ENCODE data around the gene ASXL1.
A peak's percentile ranks its signal among the peaks of the same experiment; 100 is the strongest.
"Not testable (repeated sequence)": the region's sequence is repeated elsewhere in the genome, so short reads cannot be mapped to it uniquely, and the experiment has no call there.

ASXL1 gene

DNA sequence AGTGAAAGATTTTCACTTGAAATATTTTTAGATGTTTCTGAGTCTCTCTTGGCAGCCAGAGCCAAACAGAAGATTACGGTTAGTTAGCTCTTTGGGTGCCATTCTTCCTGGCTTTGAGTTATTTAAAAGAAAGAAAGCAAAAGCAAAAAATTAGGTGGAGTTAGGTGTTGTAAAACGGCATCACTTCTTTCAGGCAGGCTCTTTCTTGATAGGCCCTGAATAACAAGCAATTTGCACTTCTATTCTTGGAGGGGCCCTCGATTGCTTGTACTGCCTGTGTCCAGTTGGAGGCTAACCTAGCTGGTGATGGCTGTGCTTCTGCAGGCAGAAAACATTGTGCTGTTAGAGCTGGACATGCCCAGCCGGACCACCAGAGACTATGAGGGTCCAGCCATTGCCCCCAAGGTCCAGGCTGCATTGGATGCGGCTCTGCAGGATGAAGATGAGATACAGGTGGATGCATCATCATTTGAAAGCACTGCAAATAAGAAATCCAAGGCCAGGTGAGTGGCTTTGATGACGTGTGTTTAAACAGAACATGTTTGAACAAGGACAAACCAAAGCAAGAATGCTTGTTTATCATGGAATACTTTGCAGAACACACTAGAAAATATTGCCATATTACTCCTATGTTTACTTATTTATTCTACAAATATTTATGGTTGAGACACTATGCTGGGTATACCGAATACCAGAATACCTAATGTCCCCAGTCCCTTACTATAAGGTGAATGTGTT is 28.1 kb upstream of the ASXL1 start:
- Mint-ChIP-seq H3K36me3 (peaks cover 17% of the 10 kb centered on the region), H3K9me3 (ENCODE audit: low read depth) (no peaks in the 10 kb centered on the region), H3K4me3 (no peak overlapping the region), H3K27me3 (no peaks in the 10 kb centered on the region), H3K4me1 (ENCODE audit: low read depth) (peaks cover 30% of the 10 kb centered on the region), H3K27ac (peak overlapping the region; percentile 46)

DNA sequence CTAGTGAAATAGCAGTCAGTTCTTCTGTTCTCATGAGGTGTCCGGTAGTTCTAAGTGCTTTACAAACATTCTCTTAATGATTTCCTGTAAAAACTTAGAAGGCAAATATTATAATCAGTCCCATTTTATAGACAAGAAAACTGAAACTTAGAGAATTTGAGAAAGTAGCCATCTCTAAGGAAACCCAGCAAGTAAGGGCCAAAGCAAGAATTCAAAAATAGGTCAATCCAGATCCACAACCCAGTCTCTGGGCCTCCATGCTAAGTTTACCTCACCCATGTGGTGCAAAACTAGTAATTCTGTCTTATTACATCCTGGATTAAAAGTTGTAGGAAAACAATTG is 27.6 kb upstream of the ASXL1 start:
- H3K27ac Mint-ChIP-seq = no peak overlapping the region
- peaks cover 17% of the 10 kb centered on the region for H3K36me3 Mint-ChIP-seq
- H3K9me3 Mint-ChIP-seq (ENCODE audit: low read depth) = no peaks in the 10 kb centered on the region
- no peak overlapping the region for H3K4me3 Mint-ChIP-seq
- H3K27me3 Mint-ChIP-seq = no peaks in the 10 kb centered on the region
- H3K4me1 Mint-ChIP-seq (ENCODE audit: low read depth) = peaks cover 30% of the 10 kb centered on the region

DNA sequence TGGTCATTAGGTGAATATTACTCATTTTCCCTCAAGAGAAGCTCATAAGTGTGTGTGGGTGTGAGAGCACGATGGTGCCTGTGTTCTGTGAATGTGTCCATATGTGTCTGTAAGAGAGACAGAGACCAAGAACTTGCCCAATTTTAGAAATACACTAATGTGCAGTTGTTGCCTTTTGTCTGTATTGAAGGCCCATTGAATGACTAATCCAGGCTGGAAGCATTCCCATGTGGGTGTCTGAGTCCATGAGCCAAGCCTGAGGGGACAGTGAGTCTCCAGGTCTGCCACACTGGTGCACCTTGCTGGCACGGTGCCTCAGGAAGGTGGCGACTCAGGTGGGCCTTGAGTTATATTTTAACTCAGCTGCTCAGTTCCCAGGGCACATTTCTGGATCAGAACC is 25.5 kb upstream of the ASXL1 start:
- peaks cover 31% of the 10 kb centered on the region for H3K4me1 Mint-ChIP-seq (ENCODE audit: low read depth)
- peaks cover 7% of the 10 kb centered on the region for H3K36me3 Mint-ChIP-seq
- H3K9me3 Mint-ChIP-seq (ENCODE audit: low read depth) = no peaks in the 10 kb centered on the region
- no peaks in the 10 kb centered on the region for H3K27me3 Mint-ChIP-seq
- peak overlapping the region; percentile 41 for H3K4me3 Mint-ChIP-seq
- peak overlapping the region; percentile 83 for H3K27ac Mint-ChIP-seq

DNA sequence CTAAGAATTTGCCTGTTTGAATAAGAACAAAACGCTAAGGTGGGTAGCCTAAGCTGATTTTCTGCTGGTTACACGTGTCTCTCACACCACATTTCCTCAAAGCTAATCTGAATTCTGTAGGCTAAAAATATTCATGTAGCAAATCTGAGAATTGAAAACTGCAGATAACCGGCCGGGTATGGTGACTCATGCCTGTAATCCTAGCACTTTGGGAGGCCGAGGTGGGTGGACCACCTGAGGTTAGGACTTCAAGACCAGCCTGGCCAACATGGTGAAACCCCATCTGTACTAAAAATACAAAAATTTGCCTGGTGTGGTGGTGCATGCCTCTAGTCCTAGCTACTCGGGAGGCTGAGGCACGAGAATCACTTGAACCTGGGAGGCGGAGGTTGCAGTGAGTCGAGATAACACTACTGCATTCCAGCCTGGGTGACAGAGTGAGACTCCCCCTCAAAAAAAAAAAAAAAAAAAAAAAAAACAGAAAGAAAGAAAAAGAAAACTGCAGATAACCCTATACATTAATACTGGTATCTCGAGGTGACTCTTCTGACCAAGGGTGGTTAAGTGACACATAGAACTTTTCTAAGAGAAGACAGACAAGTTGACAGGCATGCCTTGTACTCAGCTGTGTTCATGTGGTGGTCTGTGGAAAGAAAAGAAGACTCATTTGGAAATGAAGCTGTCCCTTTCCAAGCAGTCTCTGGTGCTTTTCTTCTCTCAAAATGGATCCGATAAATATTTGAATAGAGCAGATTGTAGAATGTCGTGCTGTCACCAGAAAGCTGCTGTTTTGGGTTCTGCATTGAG is 24.7 kb upstream of the ASXL1 start:
- H3K4me3 Mint-ChIP-seq = peak overlapping the region; percentile 35
- peaks cover 31% of the 10 kb centered on the region for H3K4me1 Mint-ChIP-seq (ENCODE audit: low read depth)
- H3K9me3 Mint-ChIP-seq (ENCODE audit: low read depth) = no peaks in the 10 kb centered on the region
- H3K36me3 Mint-ChIP-seq = peaks cover 8% of the 10 kb centered on the region
- peak overlapping the region; percentile 88 for H3K27ac Mint-ChIP-seq
- no peaks in the 10 kb centered on the region for H3K27me3 Mint-ChIP-seq

DNA sequence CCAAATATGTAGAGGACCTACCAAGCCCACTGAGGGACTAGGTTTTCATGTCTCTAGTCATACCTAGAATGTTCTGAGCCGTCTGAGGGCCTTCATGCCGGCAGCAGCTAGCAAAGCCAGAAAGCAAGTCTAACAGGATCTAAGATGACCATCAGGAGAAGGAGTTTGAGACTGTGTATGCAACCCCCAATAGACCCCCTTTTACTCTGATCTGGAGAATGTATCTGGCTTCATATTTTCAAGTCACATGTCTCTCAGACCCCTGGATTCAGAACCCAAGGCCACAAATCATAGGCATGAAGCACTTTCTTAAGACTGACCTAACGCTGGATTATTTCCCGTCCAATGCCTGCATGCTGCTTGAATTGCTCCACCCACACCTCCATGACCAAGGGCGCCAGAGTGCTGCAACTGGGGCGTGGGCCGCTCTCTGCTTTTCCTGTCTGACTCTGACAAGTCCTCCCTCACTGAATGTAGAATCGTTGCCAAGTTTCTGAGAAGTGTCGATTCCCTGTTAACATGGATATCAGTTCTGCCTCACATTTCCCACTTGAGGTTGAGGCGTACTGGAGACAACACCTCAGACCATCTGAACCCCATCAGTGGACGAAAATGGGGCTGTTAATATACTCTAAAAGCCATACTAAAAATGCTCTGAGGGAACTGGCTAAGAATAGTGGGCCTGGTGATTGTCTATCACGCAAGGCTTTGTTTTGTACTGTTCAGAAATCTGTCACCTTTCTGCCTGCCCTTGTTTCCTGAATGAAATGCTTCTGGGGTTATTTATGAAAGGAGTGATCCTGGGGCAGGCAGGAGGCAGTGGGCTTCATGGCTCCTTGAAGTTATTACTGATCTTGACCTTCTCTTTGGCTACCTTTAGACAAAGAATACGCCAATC is 23.9 kb upstream of the ASXL1 start:
- no peaks in the 10 kb centered on the region for H3K27me3 Mint-ChIP-seq
- peak overlapping the region; percentile 88 for H3K27ac Mint-ChIP-seq
- peak overlapping the region; percentile 35 for H3K4me3 Mint-ChIP-seq
- no peaks in the 10 kb centered on the region for H3K9me3 Mint-ChIP-seq (ENCODE audit: low read depth)
- peaks cover 31% of the 10 kb centered on the region for H3K4me1 Mint-ChIP-seq (ENCODE audit: low read depth)
- peaks cover 9% of the 10 kb centered on the region for H3K36me3 Mint-ChIP-seq

DNA sequence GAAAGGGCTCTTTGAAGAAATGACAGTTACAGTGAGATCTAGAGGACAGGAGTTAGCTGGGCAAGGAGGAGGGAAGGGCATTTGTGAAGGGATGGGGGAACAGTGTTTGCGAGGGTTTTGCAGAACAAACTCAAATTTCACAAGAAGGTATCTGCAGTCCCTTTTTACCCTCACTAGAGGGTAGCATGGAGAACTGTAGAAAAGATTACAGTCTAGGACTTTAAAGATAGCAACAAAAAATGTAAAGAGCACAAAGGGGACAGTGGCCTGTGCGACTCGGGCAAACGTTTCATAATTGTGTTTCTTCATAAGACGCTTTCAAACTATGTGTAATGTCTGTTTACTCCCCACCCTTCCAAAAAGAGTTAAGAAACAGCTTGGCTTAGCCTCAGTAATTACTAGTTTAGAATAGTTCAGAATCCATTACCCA is 21.2 kb upstream of the ASXL1 start:
- H3K4me3 Mint-ChIP-seq = no peak overlapping the region
- H3K27ac Mint-ChIP-seq = no peak overlapping the region
- no peaks in the 10 kb centered on the region for H3K9me3 Mint-ChIP-seq (ENCODE audit: low read depth)
- no peaks in the 10 kb centered on the region for H3K27me3 Mint-ChIP-seq
- peaks cover 29% of the 10 kb centered on the region for H3K4me1 Mint-ChIP-seq (ENCODE audit: low read depth)
- H3K36me3 Mint-ChIP-seq = peaks cover 7% of the 10 kb centered on the region

DNA sequence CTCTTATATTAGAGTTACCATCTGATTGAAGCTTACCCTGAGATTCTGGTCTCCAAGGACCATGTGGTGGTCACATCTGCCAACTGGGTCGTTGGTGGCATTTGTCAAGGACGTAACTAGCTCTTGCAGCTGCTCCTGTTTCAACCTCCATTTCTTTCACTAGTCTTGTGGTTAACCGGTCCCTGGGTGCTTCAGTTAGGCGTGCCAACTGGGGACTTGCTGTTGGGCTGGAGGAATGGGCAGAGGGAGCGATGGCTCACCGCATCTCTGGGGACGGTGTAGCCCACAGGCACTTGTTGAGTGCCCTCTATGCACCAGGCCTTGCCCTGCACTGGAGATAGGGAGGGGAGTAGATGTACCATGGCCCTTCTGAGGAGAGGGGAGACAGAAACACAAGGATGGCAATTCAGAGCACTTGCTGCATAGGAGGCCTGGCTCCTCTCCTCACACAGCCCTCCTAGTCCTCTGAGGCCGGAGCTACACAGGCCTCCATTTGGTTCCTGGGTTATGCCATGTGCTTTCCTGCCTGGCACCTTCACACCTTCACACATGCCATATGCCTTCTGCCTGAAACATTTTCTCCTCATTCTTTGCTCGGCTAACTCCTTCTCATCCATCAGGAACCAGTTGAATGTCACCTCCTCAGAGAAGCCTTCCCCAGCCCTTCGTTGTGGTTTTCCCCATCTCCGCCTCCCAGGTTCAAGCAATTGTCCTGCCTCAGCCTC is 20.0 kb upstream of the ASXL1 start:
- H3K27ac Mint-ChIP-seq = no peak overlapping the region

DNA sequence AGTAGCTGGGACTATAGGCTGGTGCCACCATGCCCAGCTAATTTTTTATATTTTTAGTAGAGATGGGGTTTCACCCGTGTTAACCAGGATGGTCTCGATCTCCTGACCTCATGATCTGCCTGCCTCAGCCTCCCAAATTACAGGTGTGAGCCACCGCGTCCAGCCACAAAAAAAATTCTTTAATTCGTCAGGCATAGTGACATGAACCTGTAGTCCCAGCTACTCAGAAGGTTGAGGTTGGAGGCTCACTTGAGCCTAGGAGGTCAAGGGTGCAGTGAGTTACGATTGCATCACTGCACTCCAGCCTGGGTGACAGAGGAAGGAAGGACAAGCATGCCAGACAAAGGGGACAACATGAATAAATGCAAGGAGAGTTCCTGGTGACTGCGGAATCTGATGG is 19.5 kb upstream of the ASXL1 start:
- peaks cover 13% of the 10 kb centered on the region for H3K4me1 Mint-ChIP-seq (ENCODE audit: low read depth)
- H3K27ac Mint-ChIP-seq = no peak overlapping the region

More for the DNA sequence above, 20.0 kb upstream of the ASXL1 start:
- H3K27me3 Mint-ChIP-seq = no peaks in the 10 kb centered on the region
- H3K36me3 Mint-ChIP-seq = peaks cover 4% of the 10 kb centered on the region
- H3K9me3 Mint-ChIP-seq (ENCODE audit: low read depth) = no peaks in the 10 kb centered on the region
- peaks cover 19% of the 10 kb centered on the region for H3K4me1 Mint-ChIP-seq (ENCODE audit: low read depth)
- H3K4me3 Mint-ChIP-seq = no peak overlapping the region

DNA sequence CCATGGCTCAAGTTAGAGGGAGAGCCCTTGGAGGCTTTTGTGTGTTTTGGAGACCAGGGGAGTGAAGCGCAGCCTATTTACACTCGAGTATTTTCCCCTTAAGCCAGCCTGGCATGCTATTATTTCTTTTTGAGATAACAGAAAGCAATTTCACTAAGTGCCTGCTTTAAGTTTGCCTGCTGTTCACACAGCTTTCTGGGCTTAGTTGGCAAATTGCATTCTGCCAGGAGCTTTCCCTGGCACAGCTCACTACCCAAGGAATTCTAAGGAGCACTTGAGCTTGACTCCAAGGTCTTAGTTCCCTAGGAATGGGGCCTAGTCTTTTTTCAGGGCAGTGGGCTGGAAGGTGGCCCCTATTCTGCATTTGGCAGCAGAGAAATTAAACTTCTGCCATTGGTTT is 19.0 kb upstream of the ASXL1 start:
- no peak overlapping the region for H3K4me3 Mint-ChIP-seq
- peaks cover 9% of the 10 kb centered on the region for H3K4me1 Mint-ChIP-seq (ENCODE audit: low read depth)
- H3K36me3 Mint-ChIP-seq = peaks cover 4% of the 10 kb centered on the region
- no peaks in the 10 kb centered on the region for H3K9me3 Mint-ChIP-seq (ENCODE audit: low read depth)
- H3K27ac Mint-ChIP-seq = no peak overlapping the region
- no peaks in the 10 kb centered on the region for H3K27me3 Mint-ChIP-seq

More for the DNA sequence above, 19.5 kb upstream of the ASXL1 start:
- Mint-ChIP-seq H3K36me3 (peaks cover 4% of the 10 kb centered on the region), H3K9me3 (ENCODE audit: low read depth) (no peaks in the 10 kb centered on the region), H3K27me3 (no peaks in the 10 kb centered on the region), H3K4me3 (no peak overlapping the region)

DNA sequence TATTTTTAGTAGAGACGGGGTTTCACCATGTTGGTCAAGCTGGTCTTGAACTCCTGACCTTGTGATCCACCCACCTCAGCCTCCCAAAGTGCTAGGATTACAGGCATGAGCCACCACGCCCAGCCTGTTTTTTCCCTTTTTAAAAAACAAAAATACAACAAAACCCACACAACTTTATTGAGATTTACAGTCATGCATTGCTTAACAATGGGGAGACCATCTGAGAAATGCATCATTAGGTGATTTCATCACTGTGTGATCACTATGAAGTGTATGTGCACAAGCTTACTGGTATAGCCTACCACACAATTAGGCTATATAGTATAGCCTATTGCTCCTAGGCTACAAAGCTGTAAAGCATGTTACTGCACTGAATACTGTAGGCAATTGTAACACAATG is 17.1 kb upstream of the ASXL1 start:
- H3K9me3 Mint-ChIP-seq (ENCODE audit: low read depth); H3K4me3 Mint-ChIP-seq; H3K4me1 Mint-ChIP-seq (ENCODE audit: low read depth); H3K27ac Mint-ChIP-seq; H3K36me3 Mint-ChIP-seq; H3K27me3 Mint-ChIP-seq: not testable (repeated sequence)

DNA sequence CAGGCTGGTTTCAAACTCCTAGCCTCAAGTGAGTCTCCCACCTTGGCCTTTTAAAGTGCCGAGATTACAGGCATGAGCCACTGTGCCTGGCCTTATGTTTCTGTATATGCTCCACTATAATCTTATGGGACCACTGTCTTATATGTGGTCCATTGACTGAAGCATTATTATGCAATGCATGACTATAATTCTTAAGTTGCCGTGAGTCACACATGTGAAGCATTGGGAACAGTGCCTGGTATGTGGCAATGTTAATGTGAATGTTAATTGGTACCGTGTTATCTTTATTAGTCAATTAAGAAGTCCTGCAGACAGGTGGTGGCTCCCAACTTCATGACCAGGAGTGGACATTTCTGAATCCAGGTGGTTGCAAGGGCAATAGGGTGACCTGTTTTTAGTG is 14.7 kb upstream of the ASXL1 start:
- Mint-ChIP-seq H3K27me3 (no peaks in the 10 kb centered on the region), H3K4me1 (ENCODE audit: low read depth) (no peaks in the 10 kb centered on the region), H3K9me3 (ENCODE audit: low read depth) (no peaks in the 10 kb centered on the region), H3K36me3 (peaks cover 5% of the 10 kb centered on the region), H3K27ac (no peak overlapping the region), H3K4me3 (no peak overlapping the region)

DNA sequence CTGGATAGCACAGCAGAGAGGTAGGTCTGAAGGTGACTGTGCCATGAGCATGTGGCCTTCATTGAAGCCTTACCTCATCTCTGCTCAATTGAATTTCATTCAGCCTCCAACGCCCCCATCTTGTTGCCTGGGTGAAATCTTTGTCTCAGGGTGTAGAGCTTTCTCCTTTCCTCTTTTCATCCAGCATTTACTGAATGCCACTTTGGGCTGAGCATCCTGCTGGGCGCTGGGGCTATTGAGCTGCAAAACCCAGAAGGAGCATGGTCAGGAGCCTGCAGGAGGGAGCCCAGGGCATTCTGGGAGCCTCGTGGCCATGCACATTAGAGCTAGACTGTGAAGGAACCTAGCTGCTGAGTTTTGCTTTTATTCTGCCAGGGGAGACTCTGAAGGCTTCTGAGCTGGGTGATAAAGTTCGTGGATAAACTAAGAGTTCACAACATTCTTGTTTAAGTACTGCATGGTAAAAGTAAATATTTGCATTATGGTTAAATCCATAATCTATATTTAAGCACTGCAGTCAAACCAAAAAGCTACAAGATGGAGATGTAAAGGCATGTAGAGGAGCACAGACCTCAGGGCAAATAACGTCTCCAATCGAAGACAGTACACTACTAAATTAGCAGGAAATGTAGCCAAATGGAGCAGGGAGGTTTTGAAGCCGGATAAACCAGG is 13.2 kb upstream of the ASXL1 start:
- no peaks in the 10 kb centered on the region for H3K4me1 Mint-ChIP-seq (ENCODE audit: low read depth)
- no peak overlapping the region for H3K27ac Mint-ChIP-seq
- peaks cover 9% of the 10 kb centered on the region for H3K36me3 Mint-ChIP-seq
- H3K9me3 Mint-ChIP-seq (ENCODE audit: low read depth) = no peaks in the 10 kb centered on the region
- H3K27me3 Mint-ChIP-seq = no peaks in the 10 kb centered on the region
- no peak overlapping the region for H3K4me3 Mint-ChIP-seq

DNA sequence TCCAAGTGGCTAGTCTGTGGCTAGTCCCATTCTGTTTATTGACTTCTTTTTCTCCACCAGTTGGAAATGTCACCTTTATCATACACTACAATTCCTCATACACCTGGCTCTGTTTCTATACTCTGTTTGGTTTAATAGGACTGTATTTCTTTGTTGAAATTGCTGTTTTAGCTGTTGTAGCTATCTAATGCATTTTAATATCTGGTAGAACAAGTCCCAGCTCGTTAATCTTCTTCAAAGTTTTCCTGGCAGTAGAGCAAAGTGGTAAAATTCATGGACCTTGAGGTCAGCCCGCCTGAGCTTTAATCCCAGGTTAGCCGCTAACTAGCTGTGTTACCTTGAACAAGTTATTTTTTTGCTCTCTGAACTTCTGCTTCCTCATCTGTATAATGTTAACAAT is 9.9 kb upstream of the ASXL1 start:
- H3K36me3 Mint-ChIP-seq = peaks cover 12% of the 10 kb centered on the region
- H3K27ac Mint-ChIP-seq = no peak overlapping the region
- H3K4me1 Mint-ChIP-seq (ENCODE audit: low read depth) = no peaks in the 10 kb centered on the region
- H3K4me3 Mint-ChIP-seq = no peak overlapping the region
- H3K27me3 Mint-ChIP-seq = no peaks in the 10 kb centered on the region
- H3K9me3 Mint-ChIP-seq (ENCODE audit: low read depth) = no peaks in the 10 kb centered on the region

DNA sequence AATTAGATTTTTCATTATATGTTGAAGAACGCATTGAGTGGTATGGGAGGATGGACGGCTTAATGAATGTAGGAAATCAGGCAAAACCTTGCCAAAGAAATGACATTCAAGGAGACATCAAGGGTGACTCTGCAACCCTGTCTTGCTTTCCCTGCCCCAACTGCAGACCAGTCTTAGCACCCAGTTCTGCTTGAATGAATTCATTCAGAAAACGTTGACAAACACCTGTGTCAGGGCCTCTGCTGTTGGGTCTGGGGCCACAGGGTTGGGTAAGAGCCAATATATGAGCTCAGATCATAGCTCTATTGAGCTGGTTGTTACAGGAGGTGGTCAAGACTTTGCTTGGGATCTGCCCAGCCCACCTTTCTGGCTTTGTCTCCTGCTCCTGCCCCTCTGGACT is 7.7 kb upstream of the ASXL1 start:
- no peak overlapping the region for H3K27ac Mint-ChIP-seq
- no peaks in the 10 kb centered on the region for H3K9me3 Mint-ChIP-seq (ENCODE audit: low read depth)
- peaks cover 11% of the 10 kb centered on the region for H3K4me1 Mint-ChIP-seq (ENCODE audit: low read depth)
- H3K36me3 Mint-ChIP-seq = peaks cover 12% of the 10 kb centered on the region
- no peak overlapping the region for H3K4me3 Mint-ChIP-seq
- no peaks in the 10 kb centered on the region for H3K27me3 Mint-ChIP-seq

Data from activated naive CD8-positive, alpha-beta T cell (primary cell).